ENCODE data around the gene PDZD8. TPM values are rescaled to one million over a fixed set of nuclear protein-coding genes. Genes with fewer than 3 reads are reported as not detected.

PDZD8 gene
- total and polyA plus RNA-seq, 2 donors (not counting 3 experiments of a cell fraction or from before 2014, with no cell fraction given) = 5.9 to 22.6 TPM

- no TSS peak for BruUV-seq (replicated peaks)
- Histone ChIP-seq H3K4me1 (ENCODE audit: control insufficient read depth, extremely low read depth, insufficient read depth, low read length) (peaks cover 30% of the 10 kb centered on the region), H3K9me1 (replicated peaks; ENCODE audit: control insufficient read depth, extremely low read depth, insufficient read depth, low read length) (no peaks in the 10 kb centered on the region), H3K9ac (replicated peaks; ENCODE audit: extremely low read depth, insufficient read depth, low read length) (no peak overlapping the region), H3K79me2 (ENCODE audit: control insufficient read depth, insufficient read depth, low read length) (peaks cover 74% of the 10 kb centered on the region), H3K4me3 (replicated peaks in 1 of 3; ENCODE audit: insufficient read depth in 1 of 3, low read depth in 1 of 3, low read length in 3 of 3) (no peak overlapping the region), H3K36me3 (ENCODE audit: control insufficient read depth in 2 of 2, extremely low read depth in 1 of 2, insufficient read depth in 2 of 2, low read length in 2 of 2) (no peaks in the 10 kb centered on the region), H3K4me2 (ENCODE audit: insufficient read depth, low read length) (no peak overlapping the region), H3K27ac (ENCODE audit: insufficient read depth, low read depth, low read length) (no peak overlapping the region), H4K20me1 (replicated peaks; ENCODE audit: control insufficient read depth, extremely low read depth, insufficient read depth, low read length) (peaks cover 10% of the 10 kb centered on the region), H2AFZ (ENCODE audit: low read depth, low read length) (no peak overlapping the region), H3K27me3 (ENCODE audit: control insufficient read depth in 2 of 2, insufficient read depth in 2 of 2, low read length in 2 of 2) (no peaks in the 10 kb centered on the region), H3K9me3 (replicated peaks; ENCODE audit: control insufficient read depth, insufficient read depth, low read length) (no peaks in the 10 kb centered on the region)
- DNase-seq (ENCODE audit: low read depth, low spot score) (no peak), FAIRE-seq (no peak)
- intact Hi-C loops (cut with micrococcal nuclease) = loop anchor here (5.0 kb wide), 1 partner anchor 687 kb away; the partner anchor contains the start of gene RAB11FIP2
- dilution Hi-C loops (cut with MboI; ENCODE audit: extremely low pct_ligation_motif_present, low sequenced_read_pairs) = no loop called here
- ChIA-PET POLR2A (no interaction called here), CTCF (interaction anchor here (0.8 to 2.6 kb wide), 7 partner anchors 9 to 143 kb away, joined by 3 to 15 read pairs (median 6); no protein-coding TSS in a partner anchor)
- TF ChIP-seq FOS (IDR thresholded peaks at IDR 0.05; ENCODE audit: borderline replicate concordance, insufficient read depth, low read length) (peak; percentile 64), POLR2AphosphoS5 (IDR thresholded peaks at IDR 0.05; ENCODE audit: insufficient read depth, low read depth, low read length) (no peak), GATA2 (IDR thresholded peaks at IDR 0.05; ENCODE audit: insufficient read depth, insufficient read length, low read depth, low read length) (peak; percentile 11)
These were observed 15.2 kb downstream of the PDZD8 start for GRCh38 chr10:117360016-117360415.

- no peak overlapping the region for H3K9ac ChIP-seq (replicated peaks; ENCODE audit: extremely low read depth, insufficient read depth, low read length)
- dilution Hi-C loops (cut with MboI; ENCODE audit: extremely low pct_ligation_motif_present, low sequenced_read_pairs) = no loop called here
- H3K4me2 ChIP-seq (ENCODE audit: insufficient read depth, low read length) = no peak overlapping the region
- no peak for DNase-seq (ENCODE audit: low read depth, low spot score)
- ChIA-PET POLR2A (no interaction called here), CTCF (interaction anchor here (0.7 kb wide), 1 partner anchor 139 kb away, joined by 3 read pairs; no protein-coding TSS in a partner anchor)
- H3K27me3 ChIP-seq (ENCODE audit: control insufficient read depth in 2 of 2, insufficient read depth in 2 of 2, low read length in 2 of 2) = no peaks in the 10 kb centered on the region
- peaks cover 5% of the 10 kb centered on the region for H4K20me1 ChIP-seq (replicated peaks; ENCODE audit: control insufficient read depth, extremely low read depth, insufficient read depth, low read length)
- no peaks in the 10 kb centered on the region for H3K9me3 ChIP-seq (replicated peaks; ENCODE audit: control insufficient read depth, insufficient read depth, low read length)
- no peaks in the 10 kb centered on the region for H3K36me3 ChIP-seq (ENCODE audit: control insufficient read depth in 2 of 2, extremely low read depth in 1 of 2, insufficient read depth in 2 of 2, low read length in 2 of 2)
- H3K4me3 ChIP-seq (replicated peaks in 1 of 3; ENCODE audit: insufficient read depth in 1 of 3, low read depth in 1 of 3, low read length in 3 of 3) = no peak overlapping the region
- TF ChIP-seq JUN (IDR thresholded peaks at IDR 0.05; ENCODE audit: borderline replicate concordance, insufficient read depth, insufficient read length, low read depth) (no peak), POLR2AphosphoS5 (IDR thresholded peaks at IDR 0.05; ENCODE audit: insufficient read depth, low read depth, low read length) (no peak), FOS (IDR thresholded peaks at IDR 0.05; ENCODE audit: borderline replicate concordance, insufficient read depth, low read length) (no peak), CTCF (IDR thresholded peaks at IDR 0.05; ENCODE audit: extremely low read depth in 1 of 2, insufficient read depth in 1 of 2, low read depth in 1 of 2, low read length in 2 of 2) (no peak), GATA2 (IDR thresholded peaks at IDR 0.05; ENCODE audit: insufficient read depth, insufficient read length, low read depth, low read length) (no peak), POLR2A (IDR thresholded peaks at IDR 0.05; ENCODE audit: low read depth, low read length) (no peak)
- peaks cover 71% of the 10 kb centered on the region for H3K79me2 ChIP-seq (ENCODE audit: control insufficient read depth, insufficient read depth, low read length)
- H2AFZ ChIP-seq (ENCODE audit: low read depth, low read length) = no peak overlapping the region
- BruUV-seq (replicated peaks) = no TSS peak
- intact Hi-C loops (cut with micrococcal nuclease) = no loop called here
- FAIRE-seq = no peak
- H3K27ac ChIP-seq (ENCODE audit: insufficient read depth, low read depth, low read length) = no peak overlapping the region
- H3K9me1 ChIP-seq (replicated peaks; ENCODE audit: control insufficient read depth, extremely low read depth, insufficient read depth, low read length) = no peaks in the 10 kb centered on the region
- H3K4me1 ChIP-seq (ENCODE audit: control insufficient read depth, extremely low read depth, insufficient read depth, low read length) = peaks cover 4% of the 10 kb centered on the region
These were observed 20.2 kb downstream of the PDZD8 start for GRCh38 chr10:117355072-117355471.
